PC-3 (cell line): ENCODE results near the gene SERPING1. TPM values are rescaled to one million over a fixed set of nuclear protein-coding genes. Genes with fewer than 3 reads are reported as not detected.

ENCODE experiments used
- ATAC-seq: fragments of 200-7000 bp; cut with Tn5 transposase; 2 replicates; pipeline ENCODE4 v1.9.1; 2020; ENCODE audit warnings: mild to moderate bottlenecking, moderate library complexity
- BruUV-seq: library from RNA; stranded (reverse); fragments of 400-500 nt; replicated peaks from 2 replicates; lab custom pipeline; 2021; lab: Mats Ljungman, UMichigan
- CTCF ChIA-PET: fragments of 300-600 bp; sonication (Branson Sonifier 250); formaldehyde crosslinking; loops from one replicate; lab custom pipeline; 2022; ENCODE audit warnings: antibody characterized with exemption; lab: Charles Lee
- POLR2A ChIA-PET: fragments of 300-600 bp; sonication (Branson Sonifier 250); formaldehyde crosslinking; loops from one replicate; lab custom pipeline; 2022; ENCODE audit warnings: antibody characterized with exemption; ENCODE audit not compliant: unreplicated experiment; lab: Charles Lee
- DNase-seq: peaks from one replicate; pipeline ENCODE4 v3.0.0-alpha.2; 2015
- H2AFZ ChIP-seq: fragments of 300-600 bp; sonication (generic); 2 replicates; pipeline ENCODE4 v1.6.0; 2016; ENCODE audit warnings: antibody characterized with exemption, low read length
- H3F3A ChIP-seq: fragments of 300-600 bp; sonication (generic); one replicate; pipeline ENCODE4 v1.6.0; 2017; ENCODE audit warnings: antibody characterized with exemption, low read length, control low read depth, mild to moderate bottlenecking; ENCODE audit not compliant: unreplicated experiment
- H3K27ac ChIP-seq: fragments of 300-600 bp; sonication (generic); 2 replicates; pipeline ENCODE4 v1.5.1; 2016; ENCODE audit warnings: mild to moderate bottlenecking, low read length
- H3K27me3 ChIP-seq: fragments of 300-600 bp; sonication (generic); 2 replicates; pipeline ENCODE4 v1.6.1; 2016; ENCODE audit warnings: low read length, mixed read lengths
- H3K36me3 ChIP-seq: fragments of 300-600 bp; sonication (generic); 2 replicates; pipeline ENCODE4 v1.6.1; 2016; ENCODE audit warnings: low read depth, mixed run types, low read length, mixed read lengths
- H3K4me1 ChIP-seq: fragments of 300-600 bp; sonication (generic); 2 replicates; pipeline ENCODE4 v1.5.1; 2016; ENCODE audit warnings: low read length; ENCODE audit not compliant: insufficient read depth
- H3K4me2 ChIP-seq: fragments of 300-600 bp; sonication (generic); 2 replicates; pipeline ENCODE4 v1.6.0; 2016; ENCODE audit warnings: low read length
- H3K4me3 ChIP-seq: fragments of 300-600 bp; sonication (generic); 2 replicates; pipeline ENCODE4 v1.5.1; 2016; ENCODE audit warnings: mild to moderate bottlenecking, low read length, mixed read lengths
- H3K79me2 ChIP-seq: fragments of 300-600 bp; sonication (generic); 2 replicates; pipeline ENCODE4 v1.6.1; 2017; ENCODE audit warnings: low read length, mixed read lengths
- H3K9ac ChIP-seq: fragments of 300-600 bp; sonication (generic); 2 replicates; pipeline ENCODE4 v1.6.0; 2016; ENCODE audit warnings: mild to moderate bottlenecking, low read length
- H3K9me2 ChIP-seq: fragments of 300-600 bp; sonication (generic); replicated peaks from 2 replicates; pipeline ENCODE4 v1.6.1; 2016; ENCODE audit warnings: mixed run types, low read length, mixed read lengths
- H3K9me3 ChIP-seq: fragments of 300-600 bp; sonication (generic); 2 replicates; pipeline ENCODE4 v1.6.1; 2016; ENCODE audit warnings: low read length, mixed read lengths
- H4K20me1 ChIP-seq: fragments of 300-600 bp; sonication (generic); 2 replicates; pipeline ENCODE4 v1.6.1; 2016; ENCODE audit warnings: low read length, mixed read lengths
- EZH2 ChIP-seq: fragments of 300-600 bp; sonication (generic); IDR thresholded peaks from one replicate; pipeline ENCODE4 v1.6.1; 2017; ENCODE audit warnings: antibody characterized with exemption, mild to moderate bottlenecking, low read length; ENCODE audit not compliant: unreplicated experiment
- EZH2phosphoT487 ChIP-seq: fragments of 300-600 bp; sonication (generic); IDR thresholded peaks from 2 replicates; pipeline ENCODE4 v1.6.1; 2018; ENCODE audit warnings: mild to moderate bottlenecking, antibody characterized with exemption, low read length, borderline replicate concordance
- intact Hi-C: fragments of 100-400 bp; cut with micrococcal nuclease; formaldehyde crosslinking; loops from 2 replicates; pipeline ENCODE4 v1.9.0; 2023
- total RNA-seq: library from RNA; depleted of rRNA; stranded (reverse); fragments of >200 nt; gene quantifications from 2 replicates; pipeline ENCODE4 v1.2.3, GENCODE V29; 2014
- TF ChIP-seq, protein P1 (sequence below): fragments of 300-600 bp; sonication (generic); conservative IDR thresholded peaks from 2 replicates; pipeline ENCODE4 v1.5.1; 2017; ENCODE audit warnings: antibody characterized with exemption, low read depth, mild to moderate bottlenecking, low read length

The SERPING1 gene
- total RNA-seq, 1 experiment from 2014 or later = not detected

DNA sequence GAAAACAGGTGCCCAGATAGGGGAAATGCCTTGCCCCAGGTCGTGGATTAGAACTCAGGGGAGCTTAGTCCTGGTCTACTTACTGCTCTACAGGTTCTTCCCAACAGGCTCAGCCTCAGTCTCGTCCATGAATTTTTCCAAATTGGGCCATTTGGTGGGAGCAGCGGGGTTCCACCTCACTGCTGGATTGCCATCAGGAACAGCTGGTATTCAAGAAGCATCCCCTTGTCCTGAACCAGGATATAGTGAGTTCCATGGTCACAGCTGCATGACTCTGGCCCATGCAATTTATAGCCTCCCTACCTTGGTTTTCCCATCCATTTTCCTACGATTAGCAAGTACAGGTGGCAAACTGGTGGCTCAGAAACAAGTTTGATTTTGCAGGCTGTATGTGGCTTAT, 23.4 kb upstream of the SERPING1 start:
- no peaks in the 10 kb centered on the region for H3K9me3 ChIP-seq
- H2AFZ ChIP-seq = no peak overlapping the region
- H4K20me1 ChIP-seq = no peaks in the 10 kb centered on the region
- ChIA-PET CTCF (no interaction called here), POLR2A (no interaction called here)
- H3K4me1 ChIP-seq = peaks cover 6% of the 10 kb centered on the region
- no peak overlapping the region for H3K4me2 ChIP-seq
- DNase-seq = no peak
- intact Hi-C loops = no loop called here
- no peaks in the 10 kb centered on the region for H3K9me2 ChIP-seq
- H3K36me3 ChIP-seq = no peaks in the 10 kb centered on the region
- no peak overlapping the region for H3K9ac ChIP-seq
- no peak overlapping the region for H3K4me3 ChIP-seq
- no peak for ATAC-seq
- no TSS peak for BruUV-seq
- no peak overlapping the region for H3K27ac ChIP-seq
- peaks cover 11% of the 10 kb centered on the region; the same call in 1 of the 2 replicates for H3K27me3 ChIP-seq
- H3K79me2 ChIP-seq = no peaks in the 10 kb centered on the region
- no peaks in the 10 kb centered on the region for H3F3A ChIP-seq
- TF ChIP-seq EZH2 = no peak
- TF ChIP-seq, protein P1, sequence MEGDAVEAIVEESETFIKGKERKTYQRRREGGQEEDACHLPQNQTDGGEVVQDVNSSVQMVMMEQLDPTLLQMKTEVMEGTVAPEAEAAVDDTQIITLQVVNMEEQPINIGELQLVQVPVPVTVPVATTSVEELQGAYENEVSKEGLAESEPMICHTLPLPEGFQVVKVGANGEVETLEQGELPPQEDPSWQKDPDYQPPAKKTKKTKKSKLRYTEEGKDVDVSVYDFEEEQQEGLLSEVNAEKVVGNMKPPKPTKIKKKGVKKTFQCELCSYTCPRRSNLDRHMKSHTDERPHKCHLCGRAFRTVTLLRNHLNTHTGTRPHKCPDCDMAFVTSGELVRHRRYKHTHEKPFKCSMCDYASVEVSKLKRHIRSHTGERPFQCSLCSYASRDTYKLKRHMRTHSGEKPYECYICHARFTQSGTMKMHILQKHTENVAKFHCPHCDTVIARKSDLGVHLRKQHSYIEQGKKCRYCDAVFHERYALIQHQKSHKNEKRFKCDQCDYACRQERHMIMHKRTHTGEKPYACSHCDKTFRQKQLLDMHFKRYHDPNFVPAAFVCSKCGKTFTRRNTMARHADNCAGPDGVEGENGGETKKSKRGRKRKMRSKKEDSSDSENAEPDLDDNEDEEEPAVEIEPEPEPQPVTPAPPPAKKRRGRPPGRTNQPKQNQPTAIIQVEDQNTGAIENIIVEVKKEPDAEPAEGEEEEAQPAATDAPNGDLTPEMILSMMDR = no peak
- no peak for TF ChIP-seq EZH2phosphoT487

DNA sequence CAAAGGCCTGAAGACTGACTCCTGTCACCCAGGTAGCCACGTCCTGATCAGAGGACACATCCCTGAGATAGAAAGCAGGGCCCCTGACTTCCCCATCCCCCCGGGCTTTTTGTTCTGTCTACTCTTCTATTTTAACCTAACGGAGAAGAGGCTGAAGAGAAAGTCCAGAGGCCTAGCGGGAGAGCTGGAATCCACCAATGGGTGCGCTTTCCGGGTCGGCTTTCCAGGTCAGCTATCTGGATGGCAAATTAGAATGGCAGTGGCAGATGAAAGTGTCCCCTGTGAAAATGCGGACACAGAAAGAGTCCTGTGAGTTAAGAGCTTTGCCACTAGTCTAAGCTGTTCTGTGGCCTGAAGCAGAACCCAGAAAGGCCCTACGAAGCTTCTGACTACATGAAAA, 13.1 kb upstream of the SERPING1 start:
- BruUV-seq = no TSS peak
- no peak for ATAC-seq

DNA sequence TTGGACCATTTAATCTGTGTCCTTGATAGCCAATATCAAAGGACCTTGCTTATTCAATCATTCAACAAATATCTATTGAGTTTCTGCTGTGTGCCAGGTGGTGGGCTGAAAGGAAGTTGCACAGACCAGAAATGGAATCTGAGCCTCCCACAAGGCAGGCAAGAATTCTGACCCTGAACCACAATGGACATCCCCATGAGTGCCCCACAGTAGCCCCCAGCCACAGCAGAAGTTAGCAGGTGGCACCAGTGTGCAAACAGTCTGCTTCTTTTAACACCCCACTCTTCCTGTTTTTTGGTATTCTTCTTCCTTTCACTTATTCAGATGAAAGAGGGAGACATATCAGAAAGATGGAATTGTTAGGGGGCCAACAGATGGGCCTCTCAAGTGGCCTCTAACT, 12.2 kb upstream of the SERPING1 start:
- H3K9ac ChIP-seq = no peak overlapping the region
- H3K9me3 ChIP-seq = no peaks in the 10 kb centered on the region
- H3K9me2 ChIP-seq = no peaks in the 10 kb centered on the region
- no peak overlapping the region for H3K4me3 ChIP-seq
- H3K4me2 ChIP-seq = no peak overlapping the region
- DNase-seq (no peak), ATAC-seq (no peak)
- no peaks in the 10 kb centered on the region for H3K4me1 ChIP-seq
- H3F3A ChIP-seq = no peaks in the 10 kb centered on the region
- no TSS peak for BruUV-seq
- no peaks in the 10 kb centered on the region for H4K20me1 ChIP-seq
- H3K27me3 ChIP-seq = peaks cover 5% of the 10 kb centered on the region; the same call in 1 of the 2 replicates
- no peak overlapping the region for H2AFZ ChIP-seq
- H3K79me2 ChIP-seq = no peaks in the 10 kb centered on the region
- POLR2A ChIA-PET = no interaction called here
- CTCF ChIA-PET = no interaction called here
- no peaks in the 10 kb centered on the region for H3K36me3 ChIP-seq
- H3K27ac ChIP-seq = no peak overlapping the region
- no peak for TF ChIP-seq EZH2phosphoT487
- TF ChIP-seq EZH2 = no peak
- TF ChIP-seq, protein P1 = no peak
- intact Hi-C loops = no loop called here

More for the DNA sequence above, 13.1 kb upstream of the SERPING1 start:
- H3K27ac ChIP-seq = no peak overlapping the region
- H3K36me3 ChIP-seq = no peaks in the 10 kb centered on the region
- H3K9me3 ChIP-seq = no peaks in the 10 kb centered on the region
- no peaks in the 10 kb centered on the region for H3K4me1 ChIP-seq
- no peak overlapping the region for H2AFZ ChIP-seq
- peaks cover 9% of the 10 kb centered on the region; the same call in 1 of the 2 replicates for H3K27me3 ChIP-seq
- H3K9me2 ChIP-seq = no peaks in the 10 kb centered on the region
- no peaks in the 10 kb centered on the region for H4K20me1 ChIP-seq
- no peak overlapping the region for H3K4me2 ChIP-seq
- ChIA-PET POLR2A (no interaction called here), CTCF (interaction anchor here (0.6 kb wide), 1 partner anchor 234 kb away, joined by 3 read pairs; no protein-coding TSS in a partner anchor)
- intact Hi-C loops = no loop called here
- no peak for DNase-seq
- no peak overlapping the region for H3K4me3 ChIP-seq
- no peak overlapping the region for H3K9ac ChIP-seq
- H3F3A ChIP-seq = no peaks in the 10 kb centered on the region
- no peaks in the 10 kb centered on the region for H3K79me2 ChIP-seq
- TF ChIP-seq, protein P1 = no peak
- TF ChIP-seq EZH2 (no peak), EZH2phosphoT487 (no peak)
